GM21526 (cell line): Measurements from ENCODE around the gene GFOD2.

Source experiments
- ATAC-seq: cut with Tn5 transposase; IDR thresholded peaks from one replicate; pipeline ENCODE4 v1.9.1; 2021; ENCODE audit warnings: moderate library complexity; ENCODE audit not compliant: unreplicated experiment, low FRiP score

Gene GFOD2

GRCh38 chr16:67733734-67734470 lies 14.8 kb upstream of the GFOD2 start:
- no peak for ATAC-seq

- ATAC-seq = no peak
Measured at GRCh38 chr16:67731753-67732095, 12.6 kb upstream of the GFOD2 start.

GRCh38 chr16:67731071-67731752 lies 12.1 kb upstream of the GFOD2 start:
- no peak for ATAC-seq

- no peak for ATAC-seq
Measured at GRCh38 chr16:67730326-67730725, 11.2 kb upstream of the GFOD2 start.

GRCh38 chr16:67729636-67730248 lies 10.6 kb upstream of the GFOD2 start:
- ATAC-seq = no peak

- no peak for ATAC-seq
Measured at GRCh38 chr16:67727521-67728485, 8.7 kb upstream of the GFOD2 start.

GRCh38 chr16:67726106-67727034 lies 7.3 kb upstream of the GFOD2 start:
- ATAC-seq = no peak

- no peak for ATAC-seq
Measured at GRCh38 chr16:67723911-67724305, 4.8 kb upstream of the GFOD2 start.

GRCh38 chr16:67723151-67723910 lies 4.2 kb upstream of the GFOD2 start:
- no peak for ATAC-seq

- no peak for ATAC-seq
Measured at GRCh38 chr16:67720236-67720635, 1.1 kb upstream of the GFOD2 start.

- ATAC-seq = no peak
Measured at GRCh38 chr16:67719778-67720144, 645 bp upstream of the GFOD2 start.

GRCh38 chr16:67718668-67719047 lies 458 bp downstream of the GFOD2 start:
- no peak for ATAC-seq

- ATAC-seq = no peak
Measured at GRCh38 chr16:67716097-67716496, 3.0 kb downstream of the GFOD2 start.

- ATAC-seq = no peak
Measured at GRCh38 chr16:67714522-67714921, 4.6 kb downstream of the GFOD2 start.

GRCh38 chr16:67713647-67714273 lies 5.4 kb downstream of the GFOD2 start:
- no peak for ATAC-seq

GRCh38 chr16:67710607-67711006 lies 8.5 kb downstream of the GFOD2 start:
- ATAC-seq = no peak

- no peak for ATAC-seq
Measured at GRCh38 chr16:67709050-67709449, 10.1 kb downstream of the GFOD2 start.

- no peak for ATAC-seq
Measured at GRCh38 chr16:67708368-67708771, 10.7 kb downstream of the GFOD2 start.

- ATAC-seq = no peak
Measured at GRCh38 chr16:67707790-67708189, 11.3 kb downstream of the GFOD2 start.
